NCI-H460 (cell line): ENCODE data around the gene CYBRD1. TPM values are rescaled to one million over a fixed set of nuclear protein-coding genes. Genes with fewer than 3 reads are reported as not detected.

Experiments used
- DNase-seq: peaks from one replicate; pipeline ENCODE4 v3.0.0-alpha.2; 2016; ENCODE audit warnings: low read depth; ENCODE audit errors: extremely low read depth
- small RNA-seq, 2 experiments: library from RNA; depleted of rRNA; stranded (forward); fragments of <200 nt; gene quantifications; one replicate each; pipeline ENCODE3, GENCODE V24; 2014
- total RNA-seq: library from RNA; depleted of rRNA; stranded (reverse); fragments of >200 nt; shearing (Covaris generic); gene quantifications from 2 replicates; pipeline ENCODE4 v1.2.3, GENCODE V29; 2014; rRNA removed

CYBRD1 gene
- total RNA-seq, 1 experiment from 2014 or later: 58.1 TPM

DNA sequence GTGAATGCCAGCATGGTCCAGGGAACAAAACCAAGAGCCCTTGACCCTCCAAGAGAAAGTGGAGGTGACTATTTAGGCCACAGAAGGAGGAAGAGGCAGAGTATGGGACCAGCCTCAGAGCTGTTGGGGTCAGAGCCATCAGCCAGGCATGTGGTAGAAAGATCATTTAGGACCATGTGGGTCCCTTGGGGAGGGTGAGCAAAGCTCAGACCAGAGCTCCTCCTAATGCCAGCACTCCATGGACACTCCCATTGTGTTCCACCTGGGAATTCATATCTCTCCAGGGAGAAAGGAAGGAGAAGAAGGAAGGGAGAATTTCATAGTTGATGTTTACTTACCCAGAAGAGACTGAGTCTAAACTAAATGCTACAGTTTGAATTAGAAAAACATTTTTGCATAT, 73.2 kb downstream of the CYBRD1 start:
- no peak for DNase-seq

GRCh38 chr2:171595896-171596295, 73.6 kb downstream of the CYBRD1 start:
- DNase-seq: peak; percentile 15

GRCh38 chr2:171598713-171599319, 76.5 kb downstream of the CYBRD1 start:
- peak; percentile 71 for DNase-seq

DNA sequence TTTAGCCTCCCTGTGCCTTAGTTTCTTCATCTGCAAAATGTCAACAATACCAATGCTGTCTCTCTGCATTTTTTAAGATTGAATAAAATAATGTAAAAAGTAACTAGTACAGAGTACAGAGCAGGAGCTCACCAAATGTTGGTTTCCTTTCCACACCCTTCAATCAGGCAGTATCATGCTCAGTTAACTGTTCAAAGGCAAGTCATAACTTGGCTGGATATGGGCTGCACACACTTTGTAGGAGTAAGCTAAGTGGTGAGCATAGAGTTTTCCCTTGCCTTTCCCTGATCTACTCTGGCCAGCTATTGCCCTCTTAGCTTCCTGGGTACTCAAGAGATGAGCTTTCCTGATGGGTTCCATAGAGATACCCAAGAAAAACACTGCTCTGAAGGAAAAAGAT, 77.9 kb downstream of the CYBRD1 start:
- DNase-seq: no peak

- no peak for DNase-seq
These were observed 80.1 kb downstream of the CYBRD1 start for GRCh38 chr2:171602352-171602751.

Small RNAs within 50 kb of the gene (small RNA-seq; reads per million reads assigned to genes)
- gene AC007969.2 (0 reads per million in 2 experiments), gene RPL21P38 (0 reads per million in 2 experiments)

Other genes with a start within 250 kb of the CYBRD1 start
- 34.3 and 35.2 TPM in 2 replicates for gene METTL8, start 88.5 kb upstream of the CYBRD1 start, total RNA-seq
- 28.2 and 29.8 TPM in 2 replicates for gene DCAF17, start 88.2 kb upstream of the CYBRD1 start, total RNA-seq
- gene DYNC1I2, start 165.0 kb downstream of the CYBRD1 start, total RNA-seq: 61.1 and 70.9 TPM in 2 replicates